B cell (primary cell): ENCODE data around the gene GABRD. TPM values are rescaled to one million over a fixed set of nuclear protein-coding genes. Genes with fewer than 3 reads are reported as not detected.

Source experiments
- ATAC-seq: fragments of 200-7000 bp; cut with Tn5 transposase; one replicate; pipeline ENCODE4 v1.10.0; 2021; ENCODE audit warnings: low read depth, mild to moderate bottlenecking, moderate number of reproducible peaks, moderate library complexity
- CTCF ChIA-PET: fragments of 350-600 bp; sonication (Branson Sonifier 250); formaldehyde crosslinking; loops from one replicate; lab custom pipeline; 2021; ENCODE audit warnings: antibody characterized with exemption, inconsistent platforms; lab: Charles Lee
- POLR2A ChIA-PET: fragments of 350-600 bp; sonication (Branson Sonifier 250); formaldehyde crosslinking; loops from one replicate; lab custom pipeline; 2021; ENCODE audit warnings: antibody characterized with exemption; lab: Charles Lee
- DNase-seq: peaks from one replicate; pipeline ENCODE4 v3.0.0; 2013
- H2AFZ ChIP-seq: 2 replicates; pipeline ENCODE4 v1.6.1; 2012; ENCODE audit warnings: mild to moderate bottlenecking, low read depth, low read length; ENCODE audit not compliant: insufficient read depth, poor library complexity, severe bottlenecking
- H3K27ac ChIP-seq, 2 donors: 1 replicate in 1 of 2; 2 replicates in 1 of 2; pipeline ENCODE4 v1.5.1; 2012 to 2013; ENCODE audit warnings: low read length in 2 of 2, mild to moderate bottlenecking in 2 of 2, moderate library complexity in 1 of 2
- H3K27me3 ChIP-seq, 4 experiments: fragments of 200-600 bp in 1 of 4; sonication (generic) in 1 of 4; replicated peaks in 1 of 4; 1 replicate in 2 of 4; 2 replicates in 2 of 4; pipeline versions ENCODE4 v1.6.1 to v1.7.0; 2013 to 2016; ENCODE audit warnings: low read length in 3 of 4, mild to moderate bottlenecking in 2 of 4, mixed read lengths in 1 of 4, moderate library complexity in 1 of 4; ENCODE audit not compliant: insufficient read depth in 4 of 4, control insufficient read depth in 3 of 4; ENCODE audit errors: control extremely low read depth in 1 of 4
- H3K36me3 ChIP-seq, 2 experiments: replicated peaks in 1 of 2; 1 replicate in 1 of 2; 2 replicates in 1 of 2; pipeline versions ENCODE4 v1.6.1 to v1.7.1; 2013; ENCODE audit warnings: low read length in 1 of 2; ENCODE audit not compliant: insufficient read depth in 2 of 2, control insufficient read depth in 1 of 2; ENCODE audit errors: control extremely low read depth in 1 of 2, extremely low read depth in 1 of 2
- H3K4me1 ChIP-seq, 2 donors: fragments of 200-600 bp in 1 of 2; sonication (generic) in 1 of 2; 1 replicate in 1 of 2; 2 replicates in 1 of 2; pipeline versions ENCODE4 v1.5.1 to v1.6.1; 2013 to 2017; ENCODE audit warnings: low read length in 2 of 2; ENCODE audit not compliant: control insufficient read depth in 2 of 2, insufficient read depth in 2 of 2
- H3K4me2 ChIP-seq: replicated peaks from 2 replicates; pipeline ENCODE3; 2012; ENCODE audit warnings: mild to moderate bottlenecking, low read depth, low read length; ENCODE audit not compliant: poor library complexity, severe bottlenecking
- H3K4me3 ChIP-seq, 5 experiments: fragments of 200-600 bp in 1 of 5; sonication (generic) in 1 of 5; 1 replicate in 3 of 5; 2 replicates in 2 of 5; pipeline versions ENCODE4 v1.5.1 to v1.7.0; 2011 to 2016; ENCODE audit warnings: low read length in 4 of 5, mild to moderate bottlenecking in 4 of 5, low read depth in 2 of 5, control low read depth in 1 of 5, moderate library complexity in 1 of 5; ENCODE audit not compliant: insufficient read depth in 1 of 5; ENCODE audit errors: control extremely low read depth in 1 of 5, extremely low read depth in 1 of 5
- H3K79me2 ChIP-seq: fragments of 200-600 bp; sonication (generic); one replicate; pipeline ENCODE4 v1.6.0; 2016; ENCODE audit warnings: low read length; ENCODE audit not compliant: control insufficient read depth, insufficient read depth
- H3K9ac ChIP-seq: fragments of 200-600 bp; sonication (generic); 2 replicates; pipeline ENCODE4 v1.6.1; 2017; ENCODE audit warnings: mild to moderate bottlenecking, low read length, moderate library complexity
- H3K9me3 ChIP-seq, 3 donors: one replicate each; pipeline versions ENCODE4 v1.6.1 to v1.7.1; 2013; ENCODE audit warnings: low read length in 2 of 3; ENCODE audit not compliant: control insufficient read depth in 2 of 3, insufficient read depth in 1 of 3; ENCODE audit errors: control extremely low read depth in 1 of 3
- H4K20me1 ChIP-seq: 2 replicates; pipeline ENCODE4 v1.6.0; 2012; ENCODE audit warnings: mild to moderate bottlenecking, low read length; ENCODE audit not compliant: insufficient read depth, control insufficient read depth, poor library complexity, severe bottlenecking
- H3K27ac Mint-ChIP-seq: one replicate; pipeline ENCODE4 v1.8.0; 2021; ENCODE audit warnings: mixed read lengths
- H3K27me3 Mint-ChIP-seq: one replicate; pipeline ENCODE4 v1.8.0; 2021; ENCODE audit warnings: mixed read lengths
- H3K4me1 Mint-ChIP-seq: one replicate; pipeline ENCODE4 v1.8.0; 2021; ENCODE audit warnings: mixed read lengths
- H3K4me3 Mint-ChIP-seq: one replicate; pipeline ENCODE4 v1.8.0; 2021; ENCODE audit warnings: mixed read lengths
- H3K9me3 Mint-ChIP-seq: one replicate; pipeline ENCODE4 v1.8.0; 2022; ENCODE audit warnings: mixed read lengths; ENCODE audit not compliant: insufficient read depth
- EZH2 ChIP-seq: IDR thresholded peaks from 2 replicates; pipeline ENCODE4 v1.6.1; 2012; ENCODE audit warnings: borderline replicate concordance, low read depth, mild to moderate bottlenecking, moderate library complexity, low read length; ENCODE audit not compliant: insufficient read depth, poor library complexity, severe bottlenecking
- WGBS: methylation state at CpG from one replicate; pipeline ENCODE4 v1.1.5; 2013; ENCODE audit warnings: missing lambda C conversion rate; ENCODE audit not compliant: insufficient coverage; 5-methylcytosine and 5-hydroxymethylcytosine counted together
- intact Hi-C: fragments of 100-400 bp; cut with micrococcal nuclease; formaldehyde crosslinking; loops from one replicate; pipeline ENCODE4 v1.10.0; 2022
- polyA plus RNA-seq: library from polyadenylated mRNA; depleted of rRNA; stranded (reverse); fragments of >200 nt; gene quantifications from 2 replicates; pipeline ENCODE4 v1.2.3, GENCODE V29; 2012
- total RNA-seq, 2 donors: library from RNA; stranded (reverse); fragments of 120-200 nt in 1 of 2; gene quantifications; 1 replicate in 1 of 2; 2 replicates in 1 of 2; pipeline versions ENCODE4 v1.2.3 to v1.2.4, GENCODE V29; 2013 to 2022
- TF ChIP-seq, protein P1 (sequence below): fragments of 200-600 bp; IDR thresholded peaks from one replicate; pipeline ENCODE4 v1.8.0; 2022; ENCODE audit warnings: antibody characterized with exemption, mild to moderate bottlenecking

GABRD gene
- total and polyA plus RNA-seq, 2 donors (not counting 1 experiment from before 2014, with no cell fraction given), result not detected

DNA sequence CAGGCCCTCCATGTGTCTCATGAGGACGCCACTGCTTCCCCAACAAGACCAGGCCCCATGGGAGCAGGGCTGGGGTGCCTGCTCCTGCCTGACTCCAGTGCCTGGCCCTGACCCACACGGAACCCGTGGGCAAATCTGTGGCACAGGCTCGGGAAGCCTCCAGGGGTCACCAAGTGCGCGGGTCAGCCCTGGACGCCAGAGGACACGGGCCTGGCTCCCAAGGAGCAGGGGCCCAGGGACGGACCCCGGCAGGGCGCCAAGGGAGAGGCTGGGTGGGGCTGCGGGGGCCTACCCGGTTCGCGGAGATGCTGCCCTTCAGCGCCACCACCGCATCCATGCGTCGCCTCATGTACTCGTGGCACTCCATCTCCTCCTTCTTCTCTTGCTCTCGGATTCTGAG is 47.5 kb upstream of the GABRD start:
- WGBS, result 93% methylated on average over 21 of the region's 21 CpGs
- Histone ChIP-seq H3K9ac (no peak overlapping the region), H3K36me3 (no peaks in the 10 kb centered on the region), H3K27ac (no peak overlapping the region), H3K79me2 (no peaks in the 10 kb centered on the region), H3K9me3 (peaks cover 0 to 20% (median 0%) of the 10 kb centered on the region in 3 donors), H2AFZ (no peak overlapping the region), H3K4me3 (no peak overlapping the region), H4K20me1 (no peaks in the 10 kb centered on the region), H3K4me2 (no peak overlapping the region), H3K27me3 (peaks cover 0 to 6% (median 0%) of the 10 kb centered on the region in 4 experiments), H3K4me1 (no peaks in the 10 kb centered on the region)
- no peaks in the 10 kb centered on the region for H3K9me3 Mint-ChIP-seq
- no peak for ATAC-seq
- intact Hi-C loops, result no loop called here
- DNase-seq, result no peak
- H3K27me3 Mint-ChIP-seq, result peaks cover 8% of the 10 kb centered on the region
- H3K27ac Mint-ChIP-seq, result no peak overlapping the region
- no peak overlapping the region for H3K4me3 Mint-ChIP-seq
- TF ChIP-seq, protein P1, sequence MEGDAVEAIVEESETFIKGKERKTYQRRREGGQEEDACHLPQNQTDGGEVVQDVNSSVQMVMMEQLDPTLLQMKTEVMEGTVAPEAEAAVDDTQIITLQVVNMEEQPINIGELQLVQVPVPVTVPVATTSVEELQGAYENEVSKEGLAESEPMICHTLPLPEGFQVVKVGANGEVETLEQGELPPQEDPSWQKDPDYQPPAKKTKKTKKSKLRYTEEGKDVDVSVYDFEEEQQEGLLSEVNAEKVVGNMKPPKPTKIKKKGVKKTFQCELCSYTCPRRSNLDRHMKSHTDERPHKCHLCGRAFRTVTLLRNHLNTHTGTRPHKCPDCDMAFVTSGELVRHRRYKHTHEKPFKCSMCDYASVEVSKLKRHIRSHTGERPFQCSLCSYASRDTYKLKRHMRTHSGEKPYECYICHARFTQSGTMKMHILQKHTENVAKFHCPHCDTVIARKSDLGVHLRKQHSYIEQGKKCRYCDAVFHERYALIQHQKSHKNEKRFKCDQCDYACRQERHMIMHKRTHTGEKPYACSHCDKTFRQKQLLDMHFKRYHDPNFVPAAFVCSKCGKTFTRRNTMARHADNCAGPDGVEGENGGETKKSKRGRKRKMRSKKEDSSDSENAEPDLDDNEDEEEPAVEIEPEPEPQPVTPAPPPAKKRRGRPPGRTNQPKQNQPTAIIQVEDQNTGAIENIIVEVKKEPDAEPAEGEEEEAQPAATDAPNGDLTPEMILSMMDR, result no peak
- no peak for TF ChIP-seq EZH2
- no peaks in the 10 kb centered on the region for H3K4me1 Mint-ChIP-seq
- ChIA-PET POLR2A (no interaction called here), CTCF (no interaction called here)

DNA sequence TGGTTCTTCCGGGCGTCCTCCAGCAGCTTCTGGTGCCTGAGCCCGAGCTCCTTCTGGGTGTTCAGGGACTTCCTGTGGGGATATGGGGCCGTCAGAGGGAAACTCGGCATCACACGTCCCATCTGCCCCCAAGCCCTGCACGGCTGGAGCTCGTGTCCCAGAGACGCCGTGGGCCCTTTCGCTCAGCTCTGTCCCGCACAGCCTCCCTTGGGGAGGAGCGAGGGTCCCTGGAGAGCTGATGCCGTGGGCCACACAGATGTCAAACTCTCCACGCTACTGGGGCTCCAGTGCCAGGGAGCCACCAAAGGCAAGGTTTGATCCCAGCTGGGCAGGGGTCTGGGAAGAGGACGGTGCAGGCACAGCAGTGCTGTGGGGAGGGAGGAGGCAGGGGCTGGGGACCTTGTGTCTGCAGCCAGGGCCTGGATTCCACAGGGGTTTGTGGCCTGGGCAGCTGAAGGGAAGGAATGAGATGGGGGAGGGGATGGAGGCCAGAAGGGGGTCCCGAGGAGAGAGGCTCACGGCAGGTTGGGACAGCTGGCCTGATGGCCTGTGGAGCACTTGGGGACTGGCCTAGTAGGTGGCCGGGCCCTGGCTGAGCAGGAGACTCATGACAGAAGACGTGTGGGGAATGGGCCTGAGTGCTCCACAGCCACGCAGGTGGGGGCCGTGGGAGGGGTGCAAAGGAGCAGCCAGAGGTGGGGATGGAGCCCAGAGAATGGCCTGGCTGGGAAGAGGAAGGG is 46.0 kb upstream of the GABRD start:
- no peak for DNase-seq
- H3K4me1 Mint-ChIP-seq, result no peaks in the 10 kb centered on the region
- ChIA-PET POLR2A (no interaction called here), CTCF (interaction anchor here (0.6 kb wide), 1 partner anchor 1705 kb away, joined by 4 read pairs; no protein-coding TSS in a partner anchor)
- Histone ChIP-seq H4K20me1 (no peaks in the 10 kb centered on the region), H3K4me3 (no peak overlapping the region), H3K9me3 (peaks cover 0 to 20% (median 0%) of the 10 kb centered on the region in 3 donors), H3K27me3 (peaks cover 0 to 2% (median 0%) of the 10 kb centered on the region in 4 experiments), H3K9ac (no peak overlapping the region), H3K4me1 (no peaks in the 10 kb centered on the region), H2AFZ (no peak overlapping the region), H3K27ac (no peak overlapping the region), H3K79me2 (no peaks in the 10 kb centered on the region), H3K36me3 (no peaks in the 10 kb centered on the region), H3K4me2 (no peak overlapping the region)
- no peak overlapping the region for H3K27ac Mint-ChIP-seq
- no peaks in the 10 kb centered on the region for H3K9me3 Mint-ChIP-seq
- TF ChIP-seq EZH2, result no peak
- TF ChIP-seq, protein P1, result no peak
- no peak overlapping the region for H3K4me3 Mint-ChIP-seq
- H3K27me3 Mint-ChIP-seq, result peaks cover 4% of the 10 kb centered on the region
- ATAC-seq, result no peak
- intact Hi-C loops, result no loop called here
- 76% methylated on average over 22 of the region's 22 CpGs for WGBS
